K562 (cell line): ENCODE measurements around the gene STIM1. TPM values are rescaled to one million over a fixed set of nuclear protein-coding genes. Genes with fewer than 3 reads are reported as not detected.

Experiments used
- ATF7 ChIP-seq: fragments of 450-650 bp; IDR thresholded peaks from 2 replicates; pipeline ENCODE4 v1.7.1; 2014; ENCODE audit warnings: mild to moderate bottlenecking, moderate library complexity
- BCLAF1 ChIP-seq, 2 experiments: fragments of 450-650 bp in 1 of 2; IDR thresholded peaks; 2 replicates each; pipeline ENCODE4 v1.6.1; 2011 to 2017; ENCODE audit warnings: low read depth in 2 of 2, antibody characterized with exemption in 1 of 2, borderline replicate concordance in 1 of 2, low read length in 1 of 2, mild to moderate bottlenecking in 1 of 2, mixed read lengths in 1 of 2; ENCODE audit not compliant: control insufficient read depth in 1 of 2
- CBX1 ChIP-seq: sonication (generic); IDR thresholded peaks from 2 replicates; pipeline ENCODE4 v1.6.1; 2016; ENCODE audit warnings: antibody characterized with exemption, low read depth, mild to moderate bottlenecking
- EP300 ChIP-seq: IDR thresholded peaks from 2 replicates; pipeline ENCODE4 v1.6.1; 2012; ENCODE audit warnings: low read length, improper control_type of control experiment
- JUND ChIP-seq, 2 experiments: IDR thresholded peaks; 2 replicates in 1 of 2; 3 replicates in 1 of 2; pipeline ENCODE4 v1.6.1; 2011; ENCODE audit warnings: borderline replicate concordance in 2 of 2, low read depth in 2 of 2, low read length in 2 of 2, improper control_type of control experiment in 1 of 2, missing biosample characterization in 1 of 2, missing genetic modification characterization in 1 of 2, missing genetic modification reagents in 1 of 2
- KLF16 ChIP-seq: IDR thresholded peaks from 2 replicates; pipeline ENCODE4 v1.6.1; 2016; ENCODE audit warnings: antibody characterized with exemption
- MECOM ChIP-seq: fragments of 250-450 bp; sonication (Bioruptor Pico); IDR thresholded peaks from 2 replicates; pipeline ENCODE4 v1.8.0; 2022; ENCODE audit warnings: inconsistent platforms
- MLLT1 ChIP-seq, 2 experiments: fragments of 450-650 bp; IDR thresholded peaks; 2 replicates each; pipeline ENCODE4 v1.6.1; 2016
- RBM17 ChIP-seq: fragments of 200-400 bp; formaldehyde crosslinking; IDR thresholded peaks from 2 replicates; pipeline ENCODE4 v1.6.1; 2017; ENCODE audit warnings: low read depth, mild to moderate bottlenecking, low read length, borderline replicate concordance
- RFX5 ChIP-seq: IDR thresholded peaks from 2 replicates; pipeline ENCODE4 v1.6.1; 2011; ENCODE audit warnings: low read depth, mild to moderate bottlenecking, improper control_type of control experiment, low read length
- SRSF7 ChIP-seq: fragments of 200-400 bp; formaldehyde crosslinking; optimal IDR thresholded peaks from 2 replicates; pipeline ENCODE3; 2017; ENCODE audit warnings: mild to moderate bottlenecking, low read depth, low read length
- TAF7 ChIP-seq: fragments of 450-650 bp; IDR thresholded peaks from 2 replicates; pipeline ENCODE4 v1.6.1; 2016; ENCODE audit warnings: missing genetic modification characterization, missing compliant biosample characterization
- THRB ChIP-seq: fragments of 450-650 bp; formaldehyde crosslinking; conservative IDR thresholded peaks from 2 replicates; pipeline ENCODE4 v1.4.0; 2022; ENCODE audit warnings: mild to moderate bottlenecking, missing genetic modification characterization
- ZBTB11 ChIP-seq, 3 experiments: fragments of 200-800 bp in 1 of 3; fragments of 250-450 bp in 1 of 3; fragments of 450-650 bp in 1 of 3; sonication (Bioruptor Pico) in 1 of 3; sonication (Bioruptor generic) in 1 of 3; formaldehyde crosslinking in 1 of 3; IDR thresholded peaks; 2 replicates each; pipeline versions ENCODE4 v1.6.1 to v1.8.0; 2016 to 2022; ENCODE audit warnings: mild to moderate bottlenecking in 2 of 3, missing genetic modification characterization in 2 of 3, missing compliant biosample characterization in 1 of 3, moderate library complexity in 1 of 3
- ZNF324 ChIP-seq: fragments of 250-450 bp; sonication (Bioruptor Pico); IDR thresholded peaks from 2 replicates; pipeline ENCODE4 v1.4.0; 2020; ENCODE audit warnings: mild to moderate bottlenecking
- ZNF445 ChIP-seq: fragments of 250-450 bp; sonication (Bioruptor Pico); IDR thresholded peaks from 2 replicates; pipeline ENCODE4 v1.4.0; 2020; ENCODE audit warnings: low read depth, mild to moderate bottlenecking, moderate library complexity
- ZNF785 ChIP-seq: fragments of 250-450 bp; sonication (Bioruptor Pico); IDR thresholded peaks from 2 replicates; pipeline ENCODE4 v1.4.0; 2020; ENCODE audit warnings: mild to moderate bottlenecking
- polyA plus RNA-seq, 8 experiments: library from polyadenylated mRNA; depleted of rRNA in 4 of 8; stranded (reverse) in 5 of 8; unstranded in 3 of 8; fragments of >200 nt; fragmentation: Nextera tagmentation in 2 of 8; fragmentation: Illumina TruSeq in 1 of 8; extraction: Ambion mirVana in 2 of 8; extraction: Trizol in 1 of 8; gene quantifications; 2 replicates each; pipeline versions ENCODE4 v1.2.1 to v1.2.3, GENCODE V29; 2011 to 2014; ENCODE audit warnings: inconsistent platforms in 1 of 8, missing spikeins in 1 of 8
- total RNA-seq, 7 experiments: library from RNA; depleted of rRNA in 6 of 7; stranded (reverse); fragments of >200 nt in 6 of 7; fragmentation: Illumina TruSeq in 2 of 7; extraction: Trizol in 2 of 7; gene quantifications; 2 replicates each; pipeline versions ENCODE4 v1.2.1 to v1.2.3, GENCODE V29; 2011 to 2021; ENCODE audit warnings: low replicate concordance in 1 of 7

Gene STIM1
- total and polyA plus RNA-seq, 9 of the 15 experiments (the other 6 are each of a cell fraction or from before 2014, with no cell fraction given), result 7.7 to 50.5 (median 22.5) TPM

GRCh38 chr11:3825473-3826154 is 29.9 kb upstream of the STIM1 start (continued):
- TF ChIP-seq MECOM (CRISPR knock-in tag) (no peak), KLF16 (no peak), ZNF445 (no peak), EP300 (no peak), CBX1 (no peak), MLLT1 (IDR thresholded peaks at IDR 0.05) (no peak), ATF7 (0 out of 2 replicates have a peak, but pooled peaks have one; percentile 18), RBM17 (no peak), RFX5 (no peak), SRSF7 (no peak), JUND (IDR thresholded peaks at IDR 0.05; ENCODE audit: borderline replicate concordance, low read depth, low read length) (no peak), JUND (tag; IDR thresholded peaks at IDR 0.05; ENCODE audit: borderline replicate concordance, low read depth, low read length) (no peak; the same call in 2 of the 3 replicates), BCLAF1 (IDR thresholded peaks at IDR 0.05; ENCODE audit: borderline replicate concordance in 1 of 2, control insufficient read depth in 1 of 2, low read depth in 2 of 2, low read length in 1 of 2) (0 out of 4 replicates have a peak, but pooled peaks of 1 of the 2 experiments have one; percentile 29), ZNF324 (CRISPR knock-in tag) (no peak), THRB (CRISPR knock-in tag) (0 out of 2 replicates have a peak, but pooled peaks have one; percentile 49), ZBTB11 (CRISPR knock-in tag; IDR thresholded peaks at IDR 0.05) (0 out of 6 replicates have a peak, but pooled peaks of 1 of the 3 experiments have one; percentile 6), TAF7 (no peak), ZNF785 (no peak)
